ENCODE measurements around the gene THSD4.

The THSD4 gene

DNA sequence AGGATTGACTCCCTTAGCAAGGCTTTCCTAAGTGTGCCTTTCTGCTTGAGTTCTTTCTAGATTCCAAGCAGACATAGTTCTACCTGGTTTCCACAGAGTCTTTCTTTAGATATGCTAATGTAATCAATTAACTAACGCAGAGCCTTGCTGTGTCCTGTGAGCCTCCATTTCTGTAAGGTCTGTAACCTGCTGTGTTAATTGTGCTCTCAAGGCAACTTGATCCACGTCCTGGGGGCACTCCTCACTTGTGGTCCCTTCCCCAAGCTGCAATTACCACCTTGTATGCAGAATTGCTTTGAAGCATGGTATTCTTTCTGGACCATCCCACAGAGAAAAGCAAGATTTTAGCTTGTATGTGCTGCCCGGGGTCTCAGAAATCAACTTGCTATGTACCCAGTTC is 29.5 kb upstream of the THSD4 start:
- Histone ChIP-seq H2BK120ac (ENCODE audit: low read depth, low read length) (no peak overlapping the region), H3K9me3 (ENCODE audit: control insufficient read depth, low read length) (peaks cover 10% of the 10 kb centered on the region), H3K4ac (ENCODE audit: low read depth in 1 of 2, low read length in 2 of 2) (no peak overlapping the region), H3K4me1 (ENCODE audit: control insufficient read depth, insufficient read depth, low read depth, low read length) (no peaks in the 10 kb centered on the region), H2BK15ac (ENCODE audit: low read depth, poor library complexity, severe bottlenecking) (no peak overlapping the region), H3K27me3 (ENCODE audit: control insufficient read depth in 1 of 2, insufficient read depth in 1 of 2, low read length in 2 of 2) (no peaks in the 10 kb centered on the region), H2BK5ac (ENCODE audit: low read depth, low read length, poor library complexity, severe bottlenecking) (no peak overlapping the region), H2AFZ (ENCODE audit: low read depth, low read length) (no peak overlapping the region), H3K36me3 (ENCODE audit: control insufficient read depth in 1 of 2, insufficient read depth in 2 of 2, low read depth in 1 of 2, low read length in 2 of 2) (no peaks in the 10 kb centered on the region), H2BK12ac (ENCODE audit: low read length in 2 of 2) (no peak overlapping the region), H3K18ac (ENCODE audit: low read depth in 1 of 2, low read length in 2 of 2) (no peak overlapping the region), H3K9ac (ENCODE audit: low read length) (no peak overlapping the region), H3K14ac (ENCODE audit: low read length in 2 of 2) (no peak overlapping the region), H3K79me1 (replicated peaks; ENCODE audit: low read length, poor library complexity, severe bottlenecking) (no peaks in the 10 kb centered on the region), H3K27ac (ENCODE audit: low read length, poor library complexity, severe bottlenecking) (no peak overlapping the region), H4K8ac (ENCODE audit: low read length) (no peak overlapping the region), H4K91ac (ENCODE audit: low read length) (no peak overlapping the region), H2AK5ac (ENCODE audit: low read length, severe bottlenecking) (no peak overlapping the region), H3K4me2 (ENCODE audit: low read length, poor library complexity, severe bottlenecking) (no peak overlapping the region), H3K4me3 (ENCODE audit: insufficient read depth in 1 of 2, low read depth in 1 of 2, low read length in 2 of 2) (no peak overlapping the region), H3K23ac (ENCODE audit: low read length in 2 of 2) (no peak overlapping the region)
- WGBS: 38% methylated on average over 3 of the region's 3 CpGs
- no peak for DNase-seq

- no peaks in the 10 kb centered on the region for H3K27me3 ChIP-seq (ENCODE audit: control insufficient read depth in 1 of 2, insufficient read depth in 1 of 2, low read length in 2 of 2)
- no peak overlapping the region for H3K4me3 ChIP-seq (ENCODE audit: insufficient read depth in 1 of 2, low read depth in 1 of 2, low read length in 2 of 2)
- no peak overlapping the region for H3K4me2 ChIP-seq (ENCODE audit: low read length, poor library complexity, severe bottlenecking)
- no peak overlapping the region for H2AFZ ChIP-seq (ENCODE audit: low read depth, low read length)
- H3K27ac ChIP-seq (ENCODE audit: low read length, poor library complexity, severe bottlenecking): no peak overlapping the region
- peaks cover 10% of the 10 kb centered on the region for H3K9me3 ChIP-seq (ENCODE audit: control insufficient read depth, low read length)
- no peak overlapping the region for H3K9ac ChIP-seq (ENCODE audit: low read length)
- H3K23ac ChIP-seq (ENCODE audit: low read length in 2 of 2): no peak overlapping the region
- DNase-seq: no peak
- no peak overlapping the region for H3K18ac ChIP-seq (ENCODE audit: low read depth in 1 of 2, low read length in 2 of 2)
- no peak overlapping the region for H2BK15ac ChIP-seq (ENCODE audit: low read depth, poor library complexity, severe bottlenecking)
- H4K91ac ChIP-seq (ENCODE audit: low read length): no peak overlapping the region
- H2BK5ac ChIP-seq (ENCODE audit: low read depth, low read length, poor library complexity, severe bottlenecking): no peak overlapping the region
- no peak overlapping the region for H3K4ac ChIP-seq (ENCODE audit: low read depth in 1 of 2, low read length in 2 of 2)
- H2BK12ac ChIP-seq (ENCODE audit: low read length in 2 of 2): no peak overlapping the region
- H3K79me1 ChIP-seq (replicated peaks; ENCODE audit: low read length, poor library complexity, severe bottlenecking): no peaks in the 10 kb centered on the region
- no peak overlapping the region for H3K14ac ChIP-seq (ENCODE audit: low read length in 2 of 2)
- H3K36me3 ChIP-seq (ENCODE audit: control insufficient read depth in 1 of 2, insufficient read depth in 2 of 2, low read depth in 1 of 2, low read length in 2 of 2): no peaks in the 10 kb centered on the region
- peaks cover 3% of the 10 kb centered on the region for H3K4me1 ChIP-seq (ENCODE audit: control insufficient read depth, insufficient read depth, low read depth, low read length)
- no peak overlapping the region for H2BK120ac ChIP-seq (ENCODE audit: low read depth, low read length)
- no peak overlapping the region for H4K8ac ChIP-seq (ENCODE audit: low read length)
- H2AK5ac ChIP-seq (ENCODE audit: low read length, severe bottlenecking): no peak overlapping the region
Observed at GRCh38 chr15:71088155-71088554, 27.1 kb upstream of the THSD4 start.

DNA sequence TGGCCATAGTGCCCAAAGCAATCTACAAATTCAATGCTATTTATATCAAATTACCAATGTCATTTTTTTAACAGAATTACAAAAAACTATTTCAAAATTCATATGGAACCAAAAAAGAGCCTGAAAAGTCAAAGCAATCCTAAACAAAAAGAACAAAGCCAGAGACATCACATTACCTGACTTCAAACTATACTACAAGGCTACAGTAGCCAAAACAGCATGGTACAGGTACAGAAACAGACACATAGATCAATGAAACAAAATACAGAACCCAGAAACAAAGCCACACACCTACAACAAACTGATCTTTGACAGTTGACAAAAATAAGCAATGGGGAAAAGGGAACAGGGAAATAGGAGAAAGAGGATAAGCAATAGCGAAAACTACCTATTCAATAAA is 26.6 kb upstream of the THSD4 start:
- no peak overlapping the region for H2BK12ac ChIP-seq (ENCODE audit: low read length in 2 of 2)
- no peak overlapping the region for H2BK5ac ChIP-seq (ENCODE audit: low read depth, low read length, poor library complexity, severe bottlenecking)
- H3K4me3 ChIP-seq (ENCODE audit: insufficient read depth in 1 of 2, low read depth in 1 of 2, low read length in 2 of 2): no peak overlapping the region
- no peak overlapping the region for H2AK5ac ChIP-seq (ENCODE audit: low read length, severe bottlenecking)
- no peak overlapping the region for H3K27ac ChIP-seq (ENCODE audit: low read length, poor library complexity, severe bottlenecking)
- H3K14ac ChIP-seq (ENCODE audit: low read length in 2 of 2): no peak overlapping the region
- 80% methylated on average over 1 of the region's 1 CpG for WGBS
- H3K9ac ChIP-seq (ENCODE audit: low read length): no peak overlapping the region
- no peak overlapping the region for H2BK15ac ChIP-seq (ENCODE audit: low read depth, poor library complexity, severe bottlenecking)
- no peaks in the 10 kb centered on the region for H3K27me3 ChIP-seq (ENCODE audit: control insufficient read depth in 1 of 2, insufficient read depth in 1 of 2, low read length in 2 of 2)
- no peak overlapping the region for H4K8ac ChIP-seq (ENCODE audit: low read length)
- peaks cover 7% of the 10 kb centered on the region for H3K4me1 ChIP-seq (ENCODE audit: control insufficient read depth, insufficient read depth, low read depth, low read length)
- no peaks in the 10 kb centered on the region for H3K79me1 ChIP-seq (replicated peaks; ENCODE audit: low read length, poor library complexity, severe bottlenecking)
- H3K18ac ChIP-seq (ENCODE audit: low read depth in 1 of 2, low read length in 2 of 2): no peak overlapping the region
- no peak overlapping the region for H4K91ac ChIP-seq (ENCODE audit: low read length)
- no peaks in the 10 kb centered on the region for H3K36me3 ChIP-seq (ENCODE audit: control insufficient read depth in 1 of 2, insufficient read depth in 2 of 2, low read depth in 1 of 2, low read length in 2 of 2)
- no peak overlapping the region for H3K23ac ChIP-seq (ENCODE audit: low read length in 2 of 2)
- no peak overlapping the region for H3K4me2 ChIP-seq (ENCODE audit: low read length, poor library complexity, severe bottlenecking)
- H2BK120ac ChIP-seq (ENCODE audit: low read depth, low read length): no peak overlapping the region
- DNase-seq: no peak
- H2AFZ ChIP-seq (ENCODE audit: low read depth, low read length): no peak overlapping the region
- H3K4ac ChIP-seq (ENCODE audit: low read depth in 1 of 2, low read length in 2 of 2): no peak overlapping the region
- peaks cover 10% of the 10 kb centered on the region for H3K9me3 ChIP-seq (ENCODE audit: control insufficient read depth, low read length)

DNA sequence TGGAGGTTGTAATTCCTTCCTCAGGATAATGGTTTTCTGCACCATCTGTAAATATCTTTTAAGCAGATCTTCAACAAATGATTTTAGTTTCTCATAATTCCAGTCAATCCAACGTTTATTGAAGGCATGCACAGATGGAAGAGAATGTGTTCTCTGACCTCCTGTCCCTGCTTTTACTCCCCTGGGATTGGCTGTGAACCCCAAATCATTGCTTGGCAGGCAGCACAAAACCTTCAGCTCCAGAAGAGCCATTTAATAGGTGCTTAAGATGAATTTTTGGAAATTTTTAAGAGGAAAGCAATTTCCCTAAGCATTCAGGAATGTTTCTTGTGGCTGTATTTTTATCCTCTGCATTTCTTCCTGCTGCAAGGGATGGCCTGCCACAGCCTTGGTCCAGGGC is 25.5 kb upstream of the THSD4 start:
- no peak overlapping the region for H2BK15ac ChIP-seq (ENCODE audit: low read depth, poor library complexity, severe bottlenecking)
- DNase-seq: no peak
- no peak overlapping the region for H3K27ac ChIP-seq (ENCODE audit: low read length, poor library complexity, severe bottlenecking)
- no peaks in the 10 kb centered on the region for H3K27me3 ChIP-seq (ENCODE audit: control insufficient read depth in 1 of 2, insufficient read depth in 1 of 2, low read length in 2 of 2)
- H3K23ac ChIP-seq (ENCODE audit: low read length in 2 of 2): no peak overlapping the region
- no peaks in the 10 kb centered on the region for H3K79me1 ChIP-seq (replicated peaks; ENCODE audit: low read length, poor library complexity, severe bottlenecking)
- H3K4me1 ChIP-seq (ENCODE audit: control insufficient read depth, insufficient read depth, low read depth, low read length): peaks cover 7% of the 10 kb centered on the region
- H3K9me3 ChIP-seq (ENCODE audit: control insufficient read depth, low read length): peaks cover 10% of the 10 kb centered on the region
- no peak overlapping the region for H3K4ac ChIP-seq (ENCODE audit: low read depth in 1 of 2, low read length in 2 of 2)
- 50% methylated on average over 1 of the region's 1 CpG for WGBS
- H2AK5ac ChIP-seq (ENCODE audit: low read length, severe bottlenecking): no peak overlapping the region
- H3K36me3 ChIP-seq (ENCODE audit: control insufficient read depth in 1 of 2, insufficient read depth in 2 of 2, low read depth in 1 of 2, low read length in 2 of 2): no peaks in the 10 kb centered on the region
- H2BK5ac ChIP-seq (ENCODE audit: low read depth, low read length, poor library complexity, severe bottlenecking): no peak overlapping the region
- no peak overlapping the region for H2AFZ ChIP-seq (ENCODE audit: low read depth, low read length)
- H2BK120ac ChIP-seq (ENCODE audit: low read depth, low read length): no peak overlapping the region
- H4K91ac ChIP-seq (ENCODE audit: low read length): no peak overlapping the region
- no peak overlapping the region for H3K14ac ChIP-seq (ENCODE audit: low read length in 2 of 2)
- no peak overlapping the region for H3K4me3 ChIP-seq (ENCODE audit: insufficient read depth in 1 of 2, low read depth in 1 of 2, low read length in 2 of 2)
- no peak overlapping the region for H3K18ac ChIP-seq (ENCODE audit: low read depth in 1 of 2, low read length in 2 of 2)
- no peak overlapping the region for H4K8ac ChIP-seq (ENCODE audit: low read length)
- no peak overlapping the region for H3K9ac ChIP-seq (ENCODE audit: low read length)
- no peak overlapping the region for H3K4me2 ChIP-seq (ENCODE audit: low read length, poor library complexity, severe bottlenecking)
- H2BK12ac ChIP-seq (ENCODE audit: low read length in 2 of 2): no peak overlapping the region
